HG02571 (cell line): ENCODE data around the gene APOBEC3A.
"Not testable (repeated sequence)": the region's sequence is repeated elsewhere in the genome, so short reads cannot be mapped to it uniquely, and the experiment has no call there.

Source experiments
- ATAC-seq: cut with Tn5 transposase; IDR thresholded peaks from one replicate; pipeline ENCODE4 v1.9.1; 2021; ENCODE audit warnings: mild to moderate bottlenecking, moderate library complexity; ENCODE audit not compliant: unreplicated experiment

APOBEC3A gene

DNA sequence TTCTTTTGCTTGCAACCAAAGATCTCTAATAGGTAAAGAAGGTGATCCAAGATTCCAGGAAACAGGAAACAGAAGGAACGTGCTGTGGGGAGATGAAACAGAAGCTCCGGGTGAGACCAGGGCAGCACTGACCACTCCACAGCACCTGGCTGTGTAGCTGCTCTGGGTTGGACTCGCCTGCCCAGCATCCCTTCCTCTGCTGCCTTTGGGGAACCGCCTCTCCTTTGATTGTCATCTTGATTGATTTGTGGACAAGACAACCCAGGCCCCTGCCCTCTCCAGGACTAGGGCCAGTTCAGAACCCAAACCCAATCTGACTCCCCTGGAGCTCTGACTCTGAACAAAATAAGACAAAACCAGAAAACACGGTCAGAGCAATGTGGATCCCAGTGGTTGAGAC lies 14.7 kb upstream of the APOBEC3A start:
- no peak for ATAC-seq

DNA sequence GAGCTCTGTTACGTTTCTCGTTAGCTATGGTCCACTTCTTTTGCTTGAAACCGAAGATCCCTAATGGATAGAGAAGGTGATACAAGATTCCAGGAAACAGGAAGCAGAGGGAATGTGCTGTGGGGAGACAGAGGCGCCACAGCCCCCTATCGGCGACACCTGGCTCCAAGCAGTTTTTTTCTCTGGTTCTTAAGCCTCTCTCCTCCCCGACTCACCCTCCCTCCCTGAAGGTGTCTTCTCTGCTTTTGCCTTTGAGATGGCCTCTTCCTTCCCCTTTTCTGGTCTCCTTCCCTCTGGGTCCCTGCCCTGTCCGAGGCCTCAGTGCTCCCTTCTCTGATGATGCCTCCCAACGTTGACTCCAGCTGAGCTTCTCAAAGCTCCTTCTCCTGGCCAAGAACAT lies 14.2 kb upstream of the APOBEC3A start:
- no peak for ATAC-seq

DNA sequence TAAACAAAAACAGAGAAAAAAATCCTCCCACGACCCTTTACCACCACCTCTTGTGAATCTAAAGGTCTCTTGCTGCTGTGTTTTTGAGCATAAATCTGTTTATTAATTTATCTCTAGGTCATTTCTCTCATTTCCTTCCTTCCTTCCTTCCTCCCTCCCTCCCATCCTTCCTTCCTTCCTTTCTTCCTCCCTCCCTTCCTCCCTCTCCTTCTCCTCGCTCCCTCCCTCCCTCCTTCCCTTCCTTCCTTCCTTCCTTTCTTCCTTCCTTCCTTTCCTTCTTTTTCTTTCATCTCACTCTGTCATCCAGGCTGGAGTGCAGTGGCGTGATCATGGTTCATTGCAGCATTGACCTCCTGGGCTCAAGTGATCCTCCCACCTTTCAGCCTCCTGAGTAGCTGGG lies 13.5 kb upstream of the APOBEC3A start:
- no peak for ATAC-seq

DNA sequence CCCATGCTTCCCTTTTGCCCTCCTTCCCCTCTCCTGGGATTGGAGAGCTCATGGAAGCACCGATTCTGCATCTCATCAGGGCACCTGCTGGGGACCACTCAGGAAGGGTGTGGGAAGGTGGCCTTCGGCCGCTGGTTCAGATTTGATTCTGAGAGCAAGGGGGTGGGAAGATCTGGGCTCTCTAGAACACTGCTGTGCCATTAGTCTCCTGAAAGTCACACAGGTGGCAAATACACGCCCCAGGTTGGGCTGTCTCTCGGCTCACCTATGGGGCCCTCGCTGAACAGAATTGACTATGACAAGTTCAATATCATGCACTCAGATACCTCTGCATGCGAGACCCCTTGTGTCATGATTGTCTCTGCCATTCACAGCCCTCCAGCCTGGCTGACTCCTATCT lies 12.8 kb upstream of the APOBEC3A start:
- no peak for ATAC-seq

DNA sequence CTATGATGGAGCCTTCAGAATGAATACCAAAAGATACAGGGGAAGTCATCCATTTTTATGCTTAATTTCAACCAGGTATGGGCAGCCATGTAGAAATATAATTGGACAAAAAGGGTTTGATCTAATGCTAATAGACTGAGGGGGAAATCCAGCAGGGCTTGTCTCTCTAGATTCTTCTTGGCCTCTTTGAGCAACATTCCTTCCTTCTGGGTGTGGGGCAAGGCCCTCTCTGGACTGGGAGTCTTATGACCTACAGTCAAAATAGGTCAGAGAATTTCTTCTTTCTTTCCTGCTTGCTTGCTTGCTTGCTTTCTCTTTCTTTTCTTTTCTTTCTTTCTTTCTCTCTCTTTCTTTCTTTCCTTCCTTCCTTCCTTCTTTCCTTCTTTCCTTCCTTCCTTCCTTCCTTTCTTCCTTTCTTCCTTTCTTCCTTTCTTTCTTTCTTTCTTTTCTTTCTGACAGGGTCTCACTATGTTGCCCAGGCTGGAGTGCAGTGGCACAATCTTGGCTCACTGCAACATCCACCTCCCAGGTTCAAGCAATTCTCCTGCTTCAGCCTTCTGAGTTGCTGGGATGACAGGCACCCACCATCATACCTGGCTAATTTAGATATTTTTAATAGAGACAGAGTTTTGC lies 11.6 kb upstream of the APOBEC3A start:
- not testable (repeated sequence) for ATAC-seq

DNA sequence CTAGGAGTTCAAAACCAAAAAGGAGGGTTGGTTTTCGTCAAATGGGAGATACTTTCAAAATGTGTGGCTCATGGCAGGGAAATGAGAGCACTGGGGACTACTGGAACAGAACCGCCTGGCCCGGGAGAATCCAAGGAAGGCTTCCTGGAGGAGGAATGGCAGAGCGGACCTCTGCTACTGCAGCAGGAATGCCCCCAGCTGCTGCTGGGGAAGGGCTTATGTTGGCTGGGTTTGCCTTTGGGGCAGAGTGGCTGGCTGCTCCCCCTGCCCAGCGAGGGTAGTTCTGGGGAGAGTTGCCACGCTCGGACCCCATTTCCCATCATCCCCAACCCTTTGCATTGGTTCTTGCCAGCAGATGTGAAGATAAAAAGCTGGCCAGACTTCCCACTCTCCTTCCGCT lies 10.6 kb upstream of the APOBEC3A start:
- ATAC-seq, result no peak

DNA sequence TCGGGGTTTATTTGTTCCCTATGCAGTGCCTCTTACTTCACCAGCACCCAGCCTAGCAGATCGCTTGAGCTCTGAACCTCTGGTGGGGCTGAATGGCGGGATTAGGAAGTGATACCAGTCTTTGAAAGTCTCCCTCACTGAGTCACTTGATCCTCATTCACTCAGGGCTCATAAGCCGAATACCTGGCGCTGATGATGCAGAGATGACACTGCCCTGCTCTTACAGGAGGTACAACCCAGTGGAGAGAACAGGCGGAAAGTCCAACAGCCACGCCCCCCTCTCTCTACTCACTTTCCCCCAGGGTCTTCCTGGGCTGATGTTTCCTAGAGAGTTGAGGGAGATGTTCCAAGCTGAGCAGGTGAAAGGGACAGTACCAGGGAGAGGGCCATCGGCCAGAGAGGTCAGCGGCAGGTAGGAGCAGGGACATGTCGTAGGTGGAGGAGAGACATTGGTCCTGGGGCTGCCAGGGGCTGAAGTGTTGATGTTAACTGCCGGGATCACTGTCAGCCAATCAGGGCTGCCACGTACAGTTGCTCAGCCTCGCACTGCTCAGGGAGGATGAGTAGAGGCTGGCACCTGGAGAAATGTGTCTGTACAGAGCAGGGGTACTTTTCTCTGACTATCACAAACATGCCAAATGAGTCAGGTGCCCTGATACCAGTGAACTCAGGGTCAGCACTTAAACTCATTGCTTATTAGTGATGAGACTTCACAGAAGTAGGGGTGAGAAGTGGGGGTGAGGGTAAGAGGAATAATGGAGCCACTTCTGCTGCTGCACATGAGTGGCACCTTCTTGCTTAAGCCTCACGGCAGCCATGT lies 9.9 kb upstream of the APOBEC3A start:
- no peak for ATAC-seq

DNA sequence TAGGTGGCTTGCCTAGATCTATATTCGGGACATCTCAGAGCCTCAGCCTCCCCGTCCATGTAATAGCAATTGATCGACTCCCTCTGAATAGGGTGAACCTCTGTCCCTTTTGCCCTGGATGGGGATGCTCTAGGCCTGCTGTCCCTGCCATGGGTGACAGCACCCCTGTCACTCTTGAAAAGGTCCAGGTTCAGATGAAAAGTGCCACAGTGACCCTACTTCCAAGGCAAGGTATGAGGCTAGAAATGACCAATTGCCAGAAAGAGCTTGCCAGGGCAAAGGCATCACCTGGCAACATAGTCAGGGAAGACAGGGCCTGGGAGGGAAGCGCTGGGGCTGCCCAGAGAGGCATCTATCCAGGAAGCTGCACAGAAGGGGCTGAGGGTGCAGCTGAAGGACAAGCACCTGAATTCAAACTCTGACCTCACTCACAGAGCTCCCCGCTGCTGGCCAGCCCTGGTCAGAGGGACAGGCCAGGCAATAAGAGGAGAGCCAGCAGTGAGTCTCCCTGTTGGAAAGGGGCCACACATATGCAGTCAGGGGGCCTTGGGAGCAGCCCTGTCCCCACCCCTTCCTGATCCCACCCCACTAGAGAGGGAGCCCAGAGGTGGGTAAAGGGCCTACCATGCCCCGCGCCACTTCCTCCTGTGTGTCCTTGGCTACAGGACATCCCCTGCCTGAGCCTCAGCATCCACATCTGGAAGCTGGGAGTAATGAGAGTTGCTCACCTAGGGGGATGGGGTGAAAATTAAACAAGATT lies 9.0 kb upstream of the APOBEC3A start:
- ATAC-seq, result no peak

DNA sequence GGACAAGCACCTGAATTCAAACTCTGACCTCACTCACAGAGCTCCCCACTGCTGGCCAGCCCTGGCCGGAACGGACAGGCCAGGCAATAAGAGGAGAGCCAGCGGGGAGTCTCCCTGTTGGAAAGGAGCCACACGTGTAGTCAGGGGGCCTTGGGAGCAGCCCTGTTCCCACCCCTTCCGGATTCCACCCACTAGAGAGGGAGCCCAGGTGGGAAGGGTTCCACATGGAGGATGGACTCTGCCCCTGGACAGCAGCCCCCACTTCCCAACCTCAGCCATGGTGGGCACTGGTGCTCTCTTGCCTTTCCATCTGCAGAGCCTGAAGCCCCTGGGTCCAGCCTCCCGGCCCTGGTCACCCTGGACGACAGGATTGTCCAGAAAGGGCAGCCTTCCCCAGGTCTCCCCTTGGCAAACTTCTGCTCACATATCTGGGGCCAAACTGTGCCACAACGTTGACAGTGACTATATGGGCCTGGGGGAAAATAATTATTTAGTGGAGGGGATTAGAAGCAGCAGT lies 7.5 kb upstream of the APOBEC3A start:
- no peak for ATAC-seq

DNA sequence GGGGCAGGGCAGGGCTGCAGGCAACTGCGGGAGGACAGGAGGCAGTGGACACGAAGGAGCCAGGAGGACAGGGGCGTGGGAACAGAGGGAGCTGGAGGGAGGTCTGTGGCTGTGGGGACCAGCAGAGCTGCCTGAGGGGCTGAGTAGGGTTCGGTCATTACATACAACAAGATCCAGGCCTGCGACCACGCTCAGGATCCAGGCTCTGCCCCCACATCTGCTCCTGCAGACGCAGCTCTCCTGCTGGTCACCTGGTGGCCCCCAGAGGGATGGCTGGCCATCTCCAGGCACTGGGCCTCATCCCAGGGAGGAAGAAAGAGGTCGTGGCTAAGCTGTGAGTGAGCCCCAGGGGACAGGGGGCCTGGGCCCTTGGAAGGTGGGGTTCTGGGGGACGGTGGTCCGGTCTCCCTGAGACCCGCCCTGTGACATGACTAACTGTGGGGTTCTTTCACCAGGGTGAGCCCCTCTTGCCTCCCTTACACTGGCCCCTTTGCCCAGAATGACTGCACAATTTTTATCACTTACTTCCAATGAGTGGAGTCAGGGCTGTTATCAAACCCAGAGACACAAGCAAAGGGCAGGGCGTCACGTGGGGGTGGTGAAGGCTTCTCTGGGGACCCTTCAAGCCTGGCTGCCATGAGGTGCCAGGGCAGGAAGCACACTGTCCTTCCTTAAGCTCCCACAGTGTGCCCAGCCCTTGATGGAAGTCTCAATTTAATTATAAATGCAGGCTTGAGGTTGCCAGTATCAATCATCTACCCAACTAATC lies 6.7 kb upstream of the APOBEC3A start:
- no peak for ATAC-seq

DNA sequence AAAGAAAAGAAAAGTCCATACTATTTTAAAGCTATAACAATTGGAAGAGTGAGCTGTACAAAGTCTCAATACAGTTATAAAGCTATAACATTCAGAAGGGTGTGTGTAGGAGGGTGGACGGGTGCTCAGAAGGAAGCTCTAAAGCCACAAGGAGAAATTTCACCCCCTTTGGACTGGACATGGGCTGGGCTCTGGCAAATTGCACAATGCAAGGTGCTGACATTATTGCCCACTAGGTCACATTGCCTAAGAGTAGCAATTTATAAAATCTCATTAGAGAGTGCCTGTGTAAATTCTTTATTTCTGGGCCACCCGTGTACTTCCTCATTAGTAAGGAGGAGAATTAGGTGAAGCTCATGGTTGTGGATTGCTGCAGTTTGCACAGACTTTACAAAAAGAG lies 5.7 kb upstream of the APOBEC3A start:
- no peak for ATAC-seq

DNA sequence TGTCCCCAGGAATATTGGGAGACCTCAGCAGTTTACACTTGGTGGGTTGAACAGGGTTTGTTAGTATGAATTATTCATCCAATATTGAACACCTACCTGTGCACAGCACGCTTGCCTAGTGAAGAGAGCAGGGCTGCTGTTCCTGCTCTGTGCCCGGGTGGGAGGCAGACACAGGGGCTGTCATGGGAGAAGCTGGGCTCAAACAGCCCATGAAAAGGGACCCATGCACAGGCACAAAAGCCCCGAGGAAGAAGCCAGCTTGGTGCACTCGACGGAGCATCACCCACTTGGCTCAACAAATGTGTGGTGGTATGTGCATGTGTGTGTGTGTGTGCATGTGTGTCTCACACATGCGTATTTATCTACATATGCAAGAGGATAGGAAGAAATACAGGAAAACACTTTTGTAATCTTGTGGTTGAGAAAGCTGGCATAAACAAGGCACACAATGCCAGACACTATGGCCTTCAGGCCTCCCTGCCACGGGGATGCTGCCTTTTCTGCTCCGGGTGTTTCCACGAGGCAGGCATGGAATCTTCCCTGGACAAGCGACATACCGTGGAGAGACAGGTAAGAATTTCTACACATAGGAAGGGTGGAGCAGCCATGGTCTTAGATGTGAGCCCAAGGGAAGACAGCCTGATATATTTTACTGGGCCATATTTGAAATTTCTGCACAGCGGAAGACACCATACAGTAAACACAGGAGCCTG lies 5.0 kb upstream of the APOBEC3A start:
- ATAC-seq, result no peak

DNA sequence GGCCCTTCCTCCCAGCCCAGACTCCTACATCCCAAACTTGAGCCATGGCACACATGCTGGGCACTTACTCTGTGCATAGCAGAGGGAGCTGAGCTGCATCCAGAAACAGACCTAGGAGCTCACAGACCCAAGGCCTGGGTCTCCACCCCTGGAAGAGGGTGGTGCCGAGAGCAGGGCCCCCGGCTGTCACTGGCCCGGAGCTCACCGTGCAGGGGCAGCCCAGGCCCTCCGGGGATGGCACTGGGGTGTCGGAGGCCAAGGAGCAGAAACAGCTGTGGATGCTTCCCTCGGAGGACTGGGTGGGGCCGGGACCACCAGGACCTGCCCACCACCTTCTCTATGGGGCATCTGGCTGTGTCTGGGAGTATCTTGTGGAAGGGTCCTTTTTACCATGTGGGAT lies 4.3 kb upstream of the APOBEC3A start:
- ATAC-seq, result no peak

DNA sequence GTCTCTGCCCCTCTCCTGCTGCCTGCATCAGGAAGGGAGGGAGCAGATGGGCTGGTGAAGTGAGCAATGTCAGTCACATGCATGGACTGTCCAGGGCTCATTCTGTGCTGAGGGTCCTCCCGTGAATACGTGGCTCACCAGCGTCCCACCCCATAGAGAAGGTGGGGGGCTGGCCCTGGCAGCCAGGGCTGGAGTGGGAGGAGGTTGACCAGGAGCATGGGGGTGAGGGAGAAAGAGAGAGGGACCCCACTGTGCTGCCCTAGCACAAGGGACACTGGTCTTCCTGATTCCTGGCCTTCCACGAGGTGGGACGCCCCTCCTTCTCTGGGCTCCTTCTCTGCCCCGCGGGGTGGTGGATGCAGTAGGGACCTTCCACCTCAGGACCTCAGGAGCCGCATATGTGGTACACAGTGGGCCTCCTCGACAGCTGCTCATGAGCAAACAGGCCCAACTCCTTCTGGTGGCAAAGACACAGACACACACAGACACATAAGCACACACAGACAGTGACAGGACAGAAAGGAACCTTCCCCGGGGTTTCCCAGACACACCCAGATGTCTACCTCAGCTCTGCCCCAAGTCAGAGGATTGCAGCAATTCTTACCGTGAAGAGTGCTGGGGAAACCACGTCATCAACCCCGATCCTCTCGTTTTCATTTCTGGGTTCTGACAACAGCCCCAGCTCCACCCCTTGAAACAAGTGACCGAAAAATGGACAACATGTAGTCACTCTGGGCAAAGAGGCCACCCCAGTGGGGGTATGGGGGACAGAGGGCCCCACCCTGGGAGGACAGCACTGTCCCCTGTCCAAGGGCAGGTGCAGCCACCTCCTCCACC lies 3.6 kb upstream of the APOBEC3A start:
- ATAC-seq, result peak; percentile 75

DNA sequence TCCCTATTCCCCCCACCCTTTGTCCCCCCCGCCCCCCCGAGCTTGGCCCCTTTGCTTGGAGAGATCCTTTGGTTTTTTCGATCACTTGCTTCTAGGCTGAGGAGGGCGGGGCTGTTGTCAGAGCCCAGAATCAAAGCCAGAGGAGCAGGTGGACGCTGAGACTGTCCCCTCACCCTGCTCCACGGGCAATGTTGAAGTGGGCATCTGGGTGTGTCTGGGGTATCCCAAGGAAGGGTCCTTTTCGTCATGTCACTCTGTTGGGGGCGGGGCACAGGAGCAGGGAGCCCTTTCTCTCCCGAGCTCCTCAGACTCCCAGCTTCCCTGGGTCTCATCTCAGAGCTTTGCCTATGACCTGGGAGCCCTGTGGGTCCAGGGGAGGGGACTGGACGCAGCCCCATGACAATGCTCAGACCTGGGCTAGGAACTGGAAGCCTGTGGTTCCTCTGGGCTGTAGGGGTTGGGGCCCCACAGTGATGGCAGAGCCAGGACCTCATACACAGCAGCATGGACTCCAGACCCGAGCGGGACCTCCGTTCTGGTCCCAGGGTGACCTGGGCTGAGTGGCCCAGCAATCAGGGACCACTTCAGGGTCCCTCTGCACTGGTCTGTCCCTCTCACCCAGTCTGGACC lies 2.9 kb upstream of the APOBEC3A start:
- ATAC-seq, result peak; percentile 9

DNA sequence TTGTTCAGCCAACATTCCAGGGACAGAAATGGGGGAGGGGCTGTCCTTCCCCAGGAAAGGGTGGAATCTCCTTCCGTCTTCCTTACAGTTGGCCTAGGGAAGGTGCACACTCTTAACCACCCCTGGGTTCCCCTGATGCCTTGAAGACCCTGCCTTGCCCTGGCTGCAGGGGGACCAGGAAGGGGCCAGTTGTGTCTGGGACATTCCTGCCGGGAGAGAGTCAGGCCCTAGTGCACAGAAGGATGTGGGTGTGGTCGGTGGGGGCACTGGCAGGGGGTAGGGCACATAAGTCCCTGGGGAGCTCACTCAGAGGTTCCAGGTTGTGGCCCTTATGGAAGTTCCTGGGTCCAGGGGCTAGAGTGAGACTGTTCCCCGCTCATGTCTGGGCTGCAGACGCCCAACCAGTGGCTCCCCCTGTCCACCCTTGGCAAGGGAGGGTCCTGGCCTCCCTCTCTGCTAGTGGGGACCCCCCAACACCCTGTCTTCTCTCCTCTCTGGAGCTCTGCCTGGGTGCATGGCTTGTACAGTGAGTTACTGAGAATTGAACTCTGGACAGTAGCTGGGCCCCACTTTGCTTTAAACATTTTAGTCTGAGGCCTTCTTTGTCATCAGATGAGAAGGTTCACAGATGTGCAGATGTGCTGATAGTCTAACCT lies 2.0 kb upstream of the APOBEC3A start:
- ATAC-seq, result no peak

DNA sequence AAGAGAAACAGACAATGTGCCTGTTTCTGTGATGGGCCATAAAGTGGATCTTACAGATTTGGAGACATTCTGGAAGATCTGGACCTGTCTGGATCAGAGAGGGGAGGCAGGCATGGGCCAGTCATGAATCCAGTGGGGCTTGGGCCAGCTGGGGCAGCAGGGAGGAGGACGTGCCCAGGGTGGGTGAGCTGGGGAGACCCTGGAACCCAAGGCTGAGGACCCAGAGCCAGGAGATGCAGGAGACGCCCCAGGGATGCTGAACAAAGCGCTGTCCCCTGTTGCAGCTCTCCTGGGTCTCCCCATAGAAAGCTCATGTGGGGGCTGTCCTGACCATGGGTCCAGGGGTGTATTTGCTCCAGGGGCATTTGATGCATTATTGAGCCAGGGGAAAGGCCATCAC lies 1.5 kb upstream of the APOBEC3A start:
- ATAC-seq, result no peak

DNA sequence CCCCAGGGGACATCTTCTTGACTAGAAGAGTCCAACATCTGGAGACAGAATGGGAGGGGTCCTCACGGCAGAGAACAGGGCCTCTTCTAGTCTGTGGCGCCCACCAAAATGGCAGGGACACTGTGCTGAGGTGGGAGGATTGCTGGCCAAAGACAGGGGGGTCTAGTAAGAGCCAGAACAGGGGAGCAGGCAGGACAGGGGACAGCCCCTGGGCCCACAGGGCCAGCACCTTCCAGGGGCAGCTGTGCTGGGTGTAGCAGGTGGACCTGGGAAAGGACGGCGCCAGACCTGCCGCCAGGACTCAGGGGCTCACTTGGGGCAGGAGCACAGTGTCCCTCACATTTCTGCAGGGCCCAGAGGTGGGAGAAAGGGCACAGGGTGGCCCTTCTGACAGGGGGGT lies 858 bp upstream of the APOBEC3A start:
- ATAC-seq, result no peak
